Adipose tissue (tissue), 3 donors: ENCODE results near the gene ANKRD40. TPM values are rescaled to one million over a fixed set of nuclear protein-coding genes. Genes with fewer than 3 reads are reported as not detected.
"Not testable (repeated sequence)": the region's sequence is repeated elsewhere in the genome, so short reads cannot be mapped to it uniquely, and the experiment has no call there.

ENCODE experiments used
- H3K27ac ChIP-seq: one replicate; pipeline ENCODE4 v1.5.1; 2013; ENCODE audit warnings: low read depth, low read length
- WGBS, 3 donors: extraction: QIAGEN DNeasy Blood & Tissue Kit; methylation state at CpG; one replicate each; pipeline ENCODE4 v1.1.7; 2013; 5-methylcytosine and 5-hydroxymethylcytosine counted together
- polyA plus RNA-seq, 3 donors: library from polyadenylated mRNA; stranded (reverse); fragments of 200-250 nt; gene quantifications; one replicate each; pipeline ENCODE4 v1.2.3, GENCODE V29; 2013
- donor health status: healthy with polysubstance abuse.
- donor health status: Bipolar disorder and iron deficiency.
- donor health status: healthy.

Gene ANKRD40
- polyA plus RNA-seq, 3 donors = 8.2 to 37.9 (median 35.7) TPM

DNA sequence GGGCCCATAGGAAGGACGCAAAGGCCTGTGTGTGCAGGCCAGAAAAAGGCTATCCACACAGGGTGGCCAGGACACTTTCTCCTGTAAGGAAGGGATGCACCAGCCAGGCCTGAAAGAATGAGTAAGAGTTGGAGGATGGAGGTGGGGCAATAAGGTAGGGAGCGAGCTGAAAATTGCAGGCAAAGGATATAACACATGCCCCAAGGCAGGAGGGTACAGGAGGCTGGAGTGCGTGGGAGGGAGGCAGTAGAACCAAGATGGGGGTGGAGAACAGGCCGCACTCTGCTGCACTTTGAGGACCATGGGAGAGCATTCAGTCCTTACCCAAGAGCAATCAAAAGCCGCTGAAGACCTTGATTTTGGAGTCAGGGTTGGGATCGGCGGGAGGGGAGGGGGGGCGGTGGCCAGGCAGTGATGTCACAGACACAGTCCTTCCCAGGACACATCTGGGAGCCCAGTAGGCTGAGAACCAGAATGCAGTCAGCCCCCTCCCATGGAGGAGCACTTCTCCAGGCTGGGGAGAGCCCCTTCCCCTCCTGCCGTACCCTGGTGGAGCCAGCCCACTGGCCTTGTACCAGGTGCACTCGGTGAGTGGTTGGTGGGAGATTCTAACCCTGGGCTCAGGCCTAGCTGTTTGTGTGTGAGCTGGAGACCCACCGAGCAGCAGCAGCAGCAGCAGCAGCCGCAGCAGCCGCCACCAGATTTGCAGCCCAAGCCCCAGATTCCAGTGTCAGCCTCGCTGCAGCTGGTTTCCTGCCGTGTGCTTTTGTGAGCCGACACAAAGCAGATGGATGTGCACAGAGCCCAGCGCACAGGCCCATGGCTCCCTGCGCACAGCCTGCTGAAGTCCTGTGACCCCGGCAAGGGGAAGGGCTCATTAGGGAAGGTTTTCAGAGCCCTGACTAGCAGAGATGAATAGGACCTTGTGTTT, 17.5 kb downstream of the ANKRD40 start:
- WGBS, 3 donors = 51 to 84% (median 79%) methylated on average over 18 to 19 of the region's 19 CpGs
- H3K27ac ChIP-seq = no peak overlapping the region

DNA sequence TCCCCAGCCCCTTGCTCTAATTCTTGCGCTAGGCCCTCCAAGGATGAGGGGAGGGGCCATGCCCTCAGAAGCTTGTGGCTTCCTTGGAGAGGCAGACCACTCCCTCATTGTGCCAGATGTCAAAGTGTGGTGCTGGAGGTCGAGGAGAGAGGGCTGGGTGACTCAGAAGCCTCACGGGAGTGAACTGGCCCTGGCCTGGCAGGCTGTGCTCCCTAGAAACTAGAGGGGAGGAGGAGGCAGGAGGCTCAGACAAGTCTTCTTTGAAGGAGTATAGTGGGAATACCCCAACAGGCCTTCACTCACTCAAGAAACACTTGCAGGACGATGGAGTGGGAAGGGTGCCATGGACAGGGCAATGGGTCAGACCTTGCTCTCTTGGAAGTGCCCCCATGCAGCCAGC, 18.5 kb downstream of the ANKRD40 start:
- H3K27ac ChIP-seq = no peak overlapping the region
- whole genome bisulfite sequencing, 3 donors = 51 to 59% (median 53%) methylated on average over 4 of the region's 4 CpGs

DNA sequence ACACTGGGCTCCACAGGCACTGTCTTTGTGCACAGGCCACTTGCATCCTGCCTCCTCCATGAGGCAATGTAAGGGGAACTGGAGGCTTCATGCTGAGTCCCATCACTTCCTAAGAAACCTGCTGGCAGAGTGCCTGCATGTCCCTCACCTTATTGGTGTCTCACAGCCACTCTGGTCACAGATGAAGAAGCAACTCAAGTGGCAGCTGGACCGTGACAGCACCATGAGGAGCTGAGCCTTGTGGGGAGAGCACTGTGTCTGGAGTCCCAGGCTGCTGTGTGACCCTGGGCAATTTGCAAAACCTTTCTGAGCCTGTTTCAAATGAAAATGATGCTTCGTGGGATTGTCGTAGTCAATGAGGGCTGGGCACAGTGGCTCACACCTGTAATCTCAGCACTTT, 19.5 kb downstream of the ANKRD40 start:
- WGBS, 3 donors = 95 to 100% (median 98%) methylated on average over 3 of the region's 3 CpGs

GRCh38 chr17:50687200-50688066, 20.3 kb downstream of the ANKRD40 start:
- no peak overlapping the region for H3K27ac ChIP-seq
- 76 to 87% (median 77%) methylated on average over 16 of the region's 16 CpGs for WGBS, 3 donors

More for the DNA sequence above, 19.5 kb downstream of the ANKRD40 start:
- H3K27ac ChIP-seq = no peak overlapping the region

DNA sequence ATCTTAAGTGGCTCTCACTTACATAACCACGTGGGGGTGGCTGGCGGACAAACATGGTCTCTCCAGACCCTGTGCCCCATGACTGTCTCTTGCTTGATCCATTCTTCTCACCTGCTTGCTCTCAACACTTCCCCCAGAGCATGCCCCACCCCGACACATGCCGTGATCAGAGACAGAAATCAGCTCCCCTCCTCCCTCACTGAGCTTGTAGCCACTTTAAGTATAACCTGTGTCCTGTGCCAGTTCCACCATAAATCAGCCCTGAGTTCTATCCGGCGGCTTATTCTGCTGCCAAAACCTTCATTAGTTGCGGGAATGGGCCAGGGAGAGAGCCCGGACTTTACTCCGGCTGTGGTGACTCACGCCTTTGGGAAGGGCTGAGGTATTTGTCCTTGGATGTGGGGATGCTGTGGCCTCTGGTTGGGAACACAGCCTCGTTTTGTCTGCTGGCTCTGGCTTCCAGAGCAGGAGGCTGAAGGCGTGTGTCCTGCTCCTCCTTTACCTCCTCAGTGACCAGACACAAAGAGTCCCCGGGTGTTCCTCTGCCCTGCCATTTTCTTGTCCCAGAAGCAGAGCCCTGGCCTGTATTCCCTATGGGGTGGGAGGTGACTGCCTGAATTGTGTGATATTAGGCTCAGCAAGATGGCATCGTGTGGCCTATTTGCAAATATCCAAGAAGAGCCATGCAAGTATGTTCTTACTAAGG, 21.1 kb downstream of the ANKRD40 start:
- H3K27ac ChIP-seq = no peak overlapping the region
- WGBS, 3 donors = 33 to 59% (median 56%) methylated on average over 14 of the region's 14 CpGs

DNA sequence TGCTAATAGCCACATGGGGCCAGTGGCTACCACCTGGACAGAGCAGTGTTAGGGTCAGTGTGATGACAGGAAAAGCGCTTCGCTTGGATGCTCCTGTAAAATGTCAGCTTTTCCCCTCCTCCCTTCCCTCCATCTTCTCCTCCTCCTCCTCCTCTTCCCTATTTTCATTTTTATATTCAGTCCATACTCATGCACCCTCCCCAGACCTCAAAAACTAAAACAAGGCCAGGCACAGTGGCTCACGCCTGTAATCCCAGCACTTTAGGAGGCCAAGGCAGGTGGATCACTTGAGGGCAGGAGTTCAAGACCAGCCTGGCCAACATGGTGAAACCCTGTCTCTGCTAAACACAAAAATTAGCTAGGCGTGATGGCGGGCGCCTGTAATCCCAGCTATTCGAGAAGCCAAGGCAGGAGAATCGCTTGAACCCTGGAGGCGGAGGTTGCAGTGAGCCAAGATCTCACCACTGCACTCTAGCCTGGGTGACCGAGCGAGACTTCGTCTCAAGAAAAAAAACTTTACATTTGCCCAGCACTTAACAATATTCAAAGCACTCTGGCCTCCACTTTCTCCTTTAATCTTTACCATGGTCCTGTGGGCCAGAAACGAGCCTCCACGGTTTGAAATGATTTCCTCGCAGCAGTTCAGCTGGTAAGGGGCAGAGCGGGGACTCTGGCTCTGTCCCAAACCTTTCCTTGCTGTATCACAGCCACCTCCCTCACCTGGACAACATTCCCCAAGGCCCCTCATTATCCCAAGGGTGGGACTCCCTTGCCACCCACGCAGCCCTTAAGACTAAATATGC, 21.8 kb downstream of the ANKRD40 start:
- WGBS, 3 donors = 83 to 87% (median 84%) methylated on average over 17 of the region's 17 CpGs
- H3K27ac ChIP-seq = no peak overlapping the region

GRCh38 chr17:50685334-50685665, 22.4 kb downstream of the ANKRD40 start:
- WGBS, 3 donors = 78 to 98% (median 91%) methylated on average over 1 of the region's 1 CpG
- H3K27ac ChIP-seq = no peak overlapping the region

DNA sequence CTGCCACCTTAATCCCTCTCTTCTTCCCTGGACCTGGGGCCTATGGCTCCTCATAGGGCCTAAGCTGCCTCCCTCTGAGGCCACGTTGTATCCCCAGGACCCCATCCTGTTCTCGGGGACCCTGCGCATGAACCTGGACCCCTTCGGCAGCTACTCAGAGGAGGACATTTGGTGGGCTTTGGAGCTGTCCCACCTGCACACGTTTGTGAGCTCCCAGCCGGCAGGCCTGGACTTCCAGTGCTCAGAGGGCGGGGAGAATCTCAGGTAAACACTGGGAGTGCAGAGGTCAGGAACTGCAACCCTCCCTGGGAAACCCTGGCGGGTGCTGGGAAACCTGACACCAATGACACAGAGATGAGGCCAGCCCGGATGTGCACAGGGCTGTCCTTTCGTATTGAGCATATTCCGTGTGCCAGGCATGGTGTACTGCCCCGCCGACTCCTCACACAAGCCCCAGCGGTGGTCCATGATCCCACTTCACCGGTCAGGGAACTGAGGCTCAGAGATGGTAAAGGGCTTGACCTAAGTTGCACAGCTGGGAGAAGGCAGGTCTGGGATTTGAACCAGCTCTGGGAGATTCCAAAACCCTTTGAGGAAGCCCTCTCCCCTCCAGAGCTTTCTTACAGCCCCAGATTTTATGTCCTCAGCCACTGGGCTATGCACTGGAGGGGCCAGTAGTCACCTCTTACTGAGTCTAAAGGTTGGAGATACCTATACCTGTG, 22.9 kb downstream of the ANKRD40 start:
- H3K27ac ChIP-seq = no peak overlapping the region
- WGBS, 3 donors = 56 to 92% (median 83%) methylated on average over 15 of the region's 15 CpGs

DNA sequence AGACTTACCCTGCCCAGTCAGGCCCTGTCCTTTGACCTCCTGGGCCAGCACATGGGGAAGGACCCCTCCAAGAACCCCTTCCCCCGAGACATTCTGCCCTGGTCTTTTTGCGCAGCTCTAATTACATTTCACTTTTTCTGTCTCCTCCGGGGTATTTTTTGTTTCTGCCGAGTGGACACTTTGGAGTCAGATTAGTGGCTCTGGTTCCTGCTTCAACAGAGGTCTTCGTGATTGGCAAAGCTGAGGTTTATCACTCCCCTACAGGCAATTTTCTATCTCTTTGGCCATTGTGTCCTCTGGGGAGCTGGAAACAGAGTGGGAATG, 23.5 kb downstream of the ANKRD40 start:
- 71 to 85% (median 80%) methylated on average over 5 of the region's 5 CpGs for WGBS, 3 donors

GRCh38 chr17:50683434-50684287, 24.1 kb downstream of the ANKRD40 start:
- H3K27ac ChIP-seq = no peak overlapping the region
- 92 to 95% (median 93%) methylated on average over 28 of the region's 28 CpGs for WGBS, 3 donors

More for the DNA sequence above, 23.5 kb downstream of the ANKRD40 start:
- no peak overlapping the region for H3K27ac ChIP-seq

GRCh38 chr17:50682938-50683337, 24.8 kb downstream of the ANKRD40 start:
- WGBS, 3 donors = 86 to 97% (median 93%) methylated on average over 3 of the region's 3 CpGs
- H3K27ac ChIP-seq = no peak overlapping the region

GRCh38 chr17:50682441-50682840, 25.3 kb downstream of the ANKRD40 start:
- no peak overlapping the region for H3K27ac ChIP-seq
- WGBS, 3 donors = 75 to 88% (median 87%) methylated on average over 3 of the region's 3 CpGs

DNA sequence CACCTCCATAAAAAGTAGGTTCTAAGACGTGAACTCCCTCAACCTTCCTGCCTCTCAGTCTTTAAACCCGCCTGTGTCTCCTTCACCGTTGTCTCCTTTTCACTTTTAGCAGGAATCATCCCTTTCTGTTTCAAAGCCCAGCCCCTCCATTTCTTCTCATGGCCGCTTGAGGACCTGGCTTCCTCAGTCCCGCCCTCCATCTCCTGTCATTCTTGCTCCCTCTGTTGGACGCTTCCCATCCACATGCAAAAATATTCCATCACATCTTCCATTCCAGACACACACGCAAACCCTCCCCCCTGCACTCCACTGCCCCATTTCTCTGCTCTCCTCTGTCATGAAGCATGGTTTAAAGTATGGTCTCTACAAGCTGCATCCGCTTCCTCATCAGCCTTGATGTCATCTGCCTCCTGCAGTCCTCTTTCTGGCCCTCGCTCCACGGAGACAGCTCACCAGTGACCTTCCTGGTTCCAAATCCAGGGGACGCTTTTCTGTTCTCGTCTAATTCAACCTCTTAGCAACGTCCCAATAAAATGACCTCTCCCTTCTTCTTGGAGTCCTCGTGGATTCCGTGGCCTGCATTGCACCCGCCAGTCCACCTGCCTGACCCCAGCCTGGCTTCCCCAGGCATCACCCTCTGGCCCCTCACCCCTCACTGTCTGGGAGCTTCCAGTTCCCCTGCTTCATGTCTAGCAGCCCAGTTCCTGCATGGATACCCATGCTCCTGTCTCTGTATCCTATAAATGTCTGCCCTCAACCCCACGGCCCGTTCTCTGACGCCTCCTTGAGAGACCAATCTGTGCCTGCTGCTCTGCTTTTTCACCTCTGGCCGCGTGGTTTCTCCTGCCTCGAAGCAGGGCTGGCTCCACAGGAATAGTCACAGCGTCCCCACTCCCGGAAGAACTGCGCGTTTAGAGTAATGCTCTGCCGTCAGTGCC, 26.2 kb downstream of the ANKRD40 start:
- WGBS, 3 donors = 54 to 75% (median 54%) methylated on average over 27 of the region's 27 CpGs
- H3K27ac ChIP-seq = no peak overlapping the region

- H3K27ac ChIP-seq = not testable (repeated sequence)
- 64 to 78% (median 71%) methylated on average over 12 of the region's 12 CpGs for WGBS, 3 donors
Observed at GRCh38 chr17:50680543-50681262, 27.0 kb downstream of the ANKRD40 start.

DNA sequence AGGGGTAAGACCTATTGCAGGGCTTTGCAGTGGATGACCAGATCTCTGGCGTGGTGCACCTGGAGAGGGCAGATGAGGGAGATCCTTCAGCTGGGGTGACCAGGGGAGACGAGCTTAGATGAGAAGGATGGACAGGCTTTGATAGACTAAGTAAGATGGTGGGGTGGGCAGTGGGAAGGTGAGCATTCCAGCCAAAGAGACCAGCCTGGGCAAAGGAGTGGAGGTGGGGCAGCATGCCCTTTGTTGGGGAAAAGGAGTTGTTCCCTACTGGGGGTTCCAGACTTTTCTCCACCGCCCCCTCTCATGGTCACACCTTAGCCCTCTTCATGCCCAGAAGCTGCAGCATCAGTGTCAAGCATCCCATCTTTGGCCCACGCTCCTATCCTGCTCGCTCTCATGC, 27.6 kb downstream of the ANKRD40 start:
- no peak overlapping the region for H3K27ac ChIP-seq
- 96 to 99% (median 99%) methylated on average over 5 of the region's 5 CpGs for WGBS, 3 donors
